Measurements from ENCODE around the gene SMAGP.
"Not testable (repeated sequence)": the region's sequence is repeated elsewhere in the genome, so short reads cannot be mapped to it uniquely, and the experiment has no call there.

SMAGP gene

GRCh38 chr12:51293696-51294095 is 23.5 kb upstream of the SMAGP start:
- Histone ChIP-seq H4K20me1 (ENCODE audit: low read depth, low read length) (no peaks in the 10 kb centered on the region), H3K27ac (ENCODE audit: low read depth, low read length) (no peak overlapping the region), H3K79me2 (ENCODE audit: insufficient read depth, low read length) (no peaks in the 10 kb centered on the region), H3K4me2 (ENCODE audit: low read depth, low read length, poor library complexity, severe bottlenecking) (no peak overlapping the region), H3K36me3 (ENCODE audit: low read length) (no peaks in the 10 kb centered on the region), H2AFZ (ENCODE audit: low read depth, low read length, severe bottlenecking) (no peak overlapping the region), H3K9ac (ENCODE audit: low read length) (no peak overlapping the region), H3K4me3 (ENCODE audit: insufficient read depth, low read length, poor library complexity, severe bottlenecking) (no peak overlapping the region), H3F3A (ENCODE audit: insufficient read depth) (no peaks in the 10 kb centered on the region), H3K9me2 (replicated peaks; ENCODE audit: insufficient read depth, low read length) (no peaks in the 10 kb centered on the region), H3K9me3 (ENCODE audit: insufficient read depth, low read length) (no peaks in the 10 kb centered on the region), H3K27me3 (ENCODE audit: low read length) (no peaks in the 10 kb centered on the region)
- TF ChIP-seq EZH2phosphoT487 (conservative IDR thresholded peaks at IDR 0.05; ENCODE audit: low read length) = no peak
- TF ChIP-seq CTCF (IDR thresholded peaks at IDR 0.05; ENCODE audit: insufficient read depth, low read length, poor library complexity, severe bottlenecking) = no peak

- not testable (repeated sequence) for H3K27ac ChIP-seq (ENCODE audit: low read depth, low read length); H3K36me3 ChIP-seq (ENCODE audit: low read length); H3K79me2 ChIP-seq (ENCODE audit: insufficient read depth, low read length); H3K9me3 ChIP-seq (ENCODE audit: insufficient read depth, low read length); H3K4me3 ChIP-seq (ENCODE audit: insufficient read depth, low read length, poor library complexity, severe bottlenecking); H3K27me3 ChIP-seq (ENCODE audit: low read length); H4K20me1 ChIP-seq (ENCODE audit: low read depth, low read length); H3K9ac ChIP-seq (ENCODE audit: low read length); H3K9me2 ChIP-seq (replicated peaks; ENCODE audit: insufficient read depth, low read length); H3F3A ChIP-seq (ENCODE audit: insufficient read depth)
- TF ChIP-seq CTCF (IDR thresholded peaks at IDR 0.05; ENCODE audit: insufficient read depth, low read length, poor library complexity, severe bottlenecking) = peak; percentile 10
- Histone ChIP-seq H2AFZ (ENCODE audit: low read depth, low read length, severe bottlenecking) (peak overlapping the region; percentile 83), H3K4me2 (ENCODE audit: low read depth, low read length, poor library complexity, severe bottlenecking) (peak overlapping the region; percentile 23)
Measured at GRCh38 chr12:51291603-51292513, 21.6 kb upstream of the SMAGP start.

- no peak overlapping the region for H3K4me2 ChIP-seq (ENCODE audit: low read depth, low read length, poor library complexity, severe bottlenecking)
- H3K9me2 ChIP-seq (replicated peaks; ENCODE audit: insufficient read depth, low read length) = no peaks in the 10 kb centered on the region
- no peaks in the 10 kb centered on the region for H3K79me2 ChIP-seq (ENCODE audit: insufficient read depth, low read length)
- no peaks in the 10 kb centered on the region for H3K36me3 ChIP-seq (ENCODE audit: low read length)
- no peaks in the 10 kb centered on the region for H3K9me3 ChIP-seq (ENCODE audit: insufficient read depth, low read length)
- H3F3A ChIP-seq (ENCODE audit: insufficient read depth) = no peaks in the 10 kb centered on the region
- no peak overlapping the region for H2AFZ ChIP-seq (ENCODE audit: low read depth, low read length, severe bottlenecking)
- TF ChIP-seq EZH2phosphoT487 (conservative IDR thresholded peaks at IDR 0.05; ENCODE audit: low read length) (no peak), CTCF (IDR thresholded peaks at IDR 0.05; ENCODE audit: insufficient read depth, low read length, poor library complexity, severe bottlenecking) (no peak)
- no peak overlapping the region for H3K4me3 ChIP-seq (ENCODE audit: insufficient read depth, low read length, poor library complexity, severe bottlenecking)
- H3K9ac ChIP-seq (ENCODE audit: low read length) = no peak overlapping the region
- H4K20me1 ChIP-seq (ENCODE audit: low read depth, low read length) = no peaks in the 10 kb centered on the region
- no peak overlapping the region for H3K27ac ChIP-seq (ENCODE audit: low read depth, low read length)
- no peaks in the 10 kb centered on the region for H3K27me3 ChIP-seq (ENCODE audit: low read length)
Measured at GRCh38 chr12:51285843-51286242, 15.6 kb upstream of the SMAGP start.
